GM23338 (cell line): ENCODE measurements around the gene EMC9. TPM values are rescaled to one million over a fixed set of nuclear protein-coding genes. Genes with fewer than 3 reads are reported as not detected.
A peak's percentile ranks its signal among the peaks of the same experiment; 100 is the strongest.

ENCODE experiments used
- ATAC-seq: fragments of 200-7000 bp; cut with Tn5 transposase; 3 replicates; pipeline ENCODE4 v1.9.1; 2020
- DNase-seq: peaks from one replicate; pipeline ENCODE4 v3.0.0-alpha.2; 2015; ENCODE audit warnings: low spot score
- H2AFZ ChIP-seq: fragments of 200-600 bp; sonication (generic); 2 replicates; pipeline ENCODE4 v1.8.0; 2016; ENCODE audit warnings: antibody characterized with exemption, mild to moderate bottlenecking, moderate library complexity
- H3F3A ChIP-seq: fragments of 200-600 bp; sonication (generic); replicated peaks from 2 replicates; pipeline ENCODE4 v1.8.0; 2017; ENCODE audit warnings: antibody characterized with exemption, mixed run types, low read depth
- H3K27ac ChIP-seq: fragments of 200-600 bp; sonication (generic); 2 replicates; pipeline ENCODE4 v1.6.1; 2016; ENCODE audit warnings: low read depth
- H3K27me3 ChIP-seq: fragments of 200-600 bp; sonication (generic); 2 replicates; pipeline ENCODE4 v1.8.0; 2016; ENCODE audit warnings: mild to moderate bottlenecking, mixed run types, moderate library complexity; ENCODE audit not compliant: insufficient read depth
- H3K36me3 ChIP-seq: fragments of 200-600 bp; sonication (generic); 2 replicates; pipeline ENCODE4 v1.8.0; 2016; ENCODE audit warnings: mild to moderate bottlenecking; ENCODE audit not compliant: insufficient read depth
- H3K4me1 ChIP-seq: fragments of 200-600 bp; sonication (generic); 2 replicates; pipeline ENCODE4 v1.8.0; 2016; ENCODE audit warnings: mild to moderate bottlenecking, moderate library complexity; ENCODE audit not compliant: insufficient read depth
- H3K4me2 ChIP-seq: fragments of 200-600 bp; sonication (generic); 2 replicates; pipeline ENCODE4 v1.7.1; 2017; ENCODE audit warnings: mixed run types
- H3K4me3 ChIP-seq: fragments of 200-600 bp; sonication (generic); 2 replicates; pipeline ENCODE4 v1.6.1; 2016; ENCODE audit warnings: mixed run types
- H3K79me2 ChIP-seq: fragments of 200-600 bp; sonication (generic); replicated peaks from 2 replicates; pipeline ENCODE4 v1.8.0; 2017; ENCODE audit warnings: mild to moderate bottlenecking; ENCODE audit not compliant: insufficient read depth
- H3K9me2 ChIP-seq: fragments of 200-600 bp; sonication (generic); 2 replicates; pipeline ENCODE4 v1.8.0; 2017; ENCODE audit not compliant: insufficient read depth
- H4K20me1 ChIP-seq: fragments of 200-600 bp; sonication (generic); replicated peaks from 2 replicates; pipeline ENCODE4 v1.8.0; 2017; ENCODE audit warnings: mild to moderate bottlenecking; ENCODE audit not compliant: insufficient read depth
- H3K27ac Mint-ChIP-seq: 2 replicates; pipeline ENCODE4 v1.8.0; 2020; ENCODE audit warnings: inconsistent platforms, mild to moderate bottlenecking, moderate library complexity, mixed read lengths
- H3K27me3 Mint-ChIP-seq: 3 replicates; pipeline ENCODE4 v1.8.0; 2022; ENCODE audit warnings: low read depth, mild to moderate bottlenecking, moderate library complexity, mixed read lengths, inconsistent platforms; ENCODE audit not compliant: insufficient read depth, poor library complexity
- H3K36me3 Mint-ChIP-seq: 3 replicates; pipeline ENCODE4 v1.8.0; 2021; ENCODE audit warnings: low read depth, mild to moderate bottlenecking, inconsistent platforms, moderate library complexity, mixed read lengths
- H3K4me1 Mint-ChIP-seq: 3 replicates; pipeline ENCODE4 v1.8.0; 2020; ENCODE audit warnings: mild to moderate bottlenecking, inconsistent platforms, mixed read lengths
- H3K4me3 Mint-ChIP-seq: 3 replicates; pipeline ENCODE4 v1.8.0; 2021; ENCODE audit warnings: moderate library complexity, mild to moderate bottlenecking, inconsistent platforms, mixed read lengths
- H3K9me3 Mint-ChIP-seq: 3 replicates; pipeline ENCODE4 v1.8.0; 2020; ENCODE audit warnings: moderate library complexity, mild to moderate bottlenecking, inconsistent platforms, mixed read lengths
- CREB1 ChIP-seq: fragments of 250-450 bp; sonication (Bioruptor Pico); IDR thresholded peaks from 2 replicates; pipeline ENCODE4 v1.5.0; 2020; ENCODE audit warnings: low read depth, mild to moderate bottlenecking, moderate library complexity
- CTCF ChIP-seq, 2 experiments: fragments of 200-600 bp in 1 of 2; sonication (generic) in 1 of 2; conservative IDR thresholded peaks; 2 replicates each; pipeline versions ENCODE4 v1.5.1 to v1.6.1; 2016 to 2017; ENCODE audit warnings: antibody characterized with exemption in 2 of 2, low read depth in 2 of 2, mild to moderate bottlenecking in 2 of 2, moderate library complexity in 1 of 2
- ETS1 ChIP-seq: IDR thresholded peaks from 2 replicates; pipeline ENCODE4 v1.6.1; 2016; ENCODE audit warnings: antibody characterized with exemption
- EZH2 ChIP-seq: fragments of 200-600 bp; sonication (generic); IDR thresholded peaks from one replicate; pipeline ENCODE4 v1.8.0; 2017; ENCODE audit warnings: antibody characterized with exemption, mild to moderate bottlenecking, low read depth; ENCODE audit not compliant: unreplicated experiment
- EZH2phosphoT487 ChIP-seq: fragments of 200-600 bp; sonication (generic); IDR thresholded peaks from one replicate; pipeline ENCODE4 v1.8.1; 2018; ENCODE audit warnings: antibody characterized with exemption; ENCODE audit not compliant: unreplicated experiment
- JUNB ChIP-seq: IDR thresholded peaks from one replicate; pipeline ENCODE4 v1.6.1; 2016; ENCODE audit warnings: antibody characterized with exemption; ENCODE audit not compliant: unreplicated experiment
- NANOG ChIP-seq: IDR thresholded peaks from 2 replicates; pipeline ENCODE4 v1.6.1; 2016; ENCODE audit warnings: antibody characterized with exemption, borderline replicate concordance
- POLR2AphosphoS5 ChIP-seq: IDR thresholded peaks from 2 replicates; pipeline ENCODE4 v1.6.1; 2016; ENCODE audit warnings: antibody characterized with exemption, low read depth
- REST ChIP-seq: IDR thresholded peaks from one replicate; pipeline ENCODE4 v1.6.1; 2018; ENCODE audit warnings: antibody characterized with exemption; ENCODE audit not compliant: unreplicated experiment
- STAT1 ChIP-seq: IDR thresholded peaks from one replicate; pipeline ENCODE4 v1.6.1; 2016; ENCODE audit warnings: antibody characterized with exemption; ENCODE audit not compliant: unreplicated experiment
- ZNF114 ChIP-seq: fragments of 250-450 bp; sonication (Bioruptor Pico); IDR thresholded peaks from 2 replicates; pipeline ENCODE4 v1.5.0; 2020; ENCODE audit warnings: mild to moderate bottlenecking, moderate library complexity
- ZNF331 ChIP-seq: fragments of 250-450 bp; sonication (Bioruptor Pico); IDR thresholded peaks from 2 replicates; pipeline ENCODE4 v1.5.0; 2020; ENCODE audit warnings: low read depth, mild to moderate bottlenecking, moderate library complexity
- ZNF462 ChIP-seq: fragments of 250-450 bp; sonication (Bioruptor Pico); IDR thresholded peaks from 2 replicates; pipeline ENCODE4 v1.5.0; 2020; ENCODE audit warnings: mild to moderate bottlenecking, moderate library complexity
- polyA plus RNA-seq: library from polyadenylated mRNA; unstranded; fragments of >200 nt; fragmentation: Nextera tagmentation; extraction: Ambion mirVana; gene quantifications from 2 replicates; pipeline ENCODE4 v1.2.1, GENCODE V29; 2016
- total RNA-seq: library from RNA; depleted of rRNA; stranded (reverse); fragments of >200 nt; shearing (Covaris generic); gene quantifications from 2 replicates; pipeline ENCODE4 v1.2.3, GENCODE V29; 2014

EMC9 gene
- total and polyA plus RNA-seq, 2 experiments from 2014 or later: 30.0 to 64.2 TPM

GRCh38 chr14:24092505-24093206, 48.7 kb downstream of the EMC9 start:
- Mint-ChIP-seq H3K27ac (peak overlapping the region; percentile 100), H3K9me3 (peaks cover 3% of the 10 kb centered on the region; the same call in 2 of the 3 replicates), H3K36me3 (peaks cover 37% of the 10 kb centered on the region), H3K4me1 (peaks cover 38% of the 10 kb centered on the region), H3K27me3 (peaks cover 24% of the 10 kb centered on the region), H3K4me3 (peak overlapping the region; percentile 66; the same call in 1 of the 3 replicates)
- H3K36me3 ChIP-seq: no peaks in the 10 kb centered on the region
- H3K4me3 ChIP-seq: no peak overlapping the region
- 0 out of 2 replicates have a peak, but pooled peaks cover under 1% of the 10 kb centered on the region for H4K20me1 ChIP-seq
- H2AFZ ChIP-seq: no peak overlapping the region
- H3K4me2 ChIP-seq: peak overlapping the region; percentile 73
- H3K9me2 ChIP-seq: peaks cover 8% of the 10 kb centered on the region
- DNase-seq: no peak
- no peaks in the 10 kb centered on the region for H3K27me3 ChIP-seq
- peaks cover 18% of the 10 kb centered on the region for H3K4me1 ChIP-seq
- TF ChIP-seq CTCF (conservative IDR thresholded peaks at IDR 0.05; ENCODE audit: low read depth in 2 of 2) (no peak), REST (no peak), STAT1 (no peak), EZH2phosphoT487 (no peak), ZNF114 (CRISPR knock-in tag) (no peak), ETS1 (no peak), ZNF462 (no peak), EZH2 (no peak), CREB1 (CRISPR knock-in tag) (no peak), POLR2AphosphoS5 (no peak), ZNF331 (CRISPR knock-in tag) (no peak), NANOG (no peak), JUNB (no peak)
- peaks cover 15% of the 10 kb centered on the region for H3F3A ChIP-seq
- H3K79me2 ChIP-seq: peaks cover 22% of the 10 kb centered on the region
- no peak overlapping the region; the same call in 1 of the 2 replicates for H3K27ac ChIP-seq
- ATAC-seq: no peak
